NCI-H510A (cell line): Measurements from ENCODE around the gene PNLIPRP2.

Source experiments
- DNase-seq: peaks from one replicate; lab custom pipeline; 2025; lab: John Stamatoyannopoulos, UW

The PNLIPRP2 gene

DNA sequence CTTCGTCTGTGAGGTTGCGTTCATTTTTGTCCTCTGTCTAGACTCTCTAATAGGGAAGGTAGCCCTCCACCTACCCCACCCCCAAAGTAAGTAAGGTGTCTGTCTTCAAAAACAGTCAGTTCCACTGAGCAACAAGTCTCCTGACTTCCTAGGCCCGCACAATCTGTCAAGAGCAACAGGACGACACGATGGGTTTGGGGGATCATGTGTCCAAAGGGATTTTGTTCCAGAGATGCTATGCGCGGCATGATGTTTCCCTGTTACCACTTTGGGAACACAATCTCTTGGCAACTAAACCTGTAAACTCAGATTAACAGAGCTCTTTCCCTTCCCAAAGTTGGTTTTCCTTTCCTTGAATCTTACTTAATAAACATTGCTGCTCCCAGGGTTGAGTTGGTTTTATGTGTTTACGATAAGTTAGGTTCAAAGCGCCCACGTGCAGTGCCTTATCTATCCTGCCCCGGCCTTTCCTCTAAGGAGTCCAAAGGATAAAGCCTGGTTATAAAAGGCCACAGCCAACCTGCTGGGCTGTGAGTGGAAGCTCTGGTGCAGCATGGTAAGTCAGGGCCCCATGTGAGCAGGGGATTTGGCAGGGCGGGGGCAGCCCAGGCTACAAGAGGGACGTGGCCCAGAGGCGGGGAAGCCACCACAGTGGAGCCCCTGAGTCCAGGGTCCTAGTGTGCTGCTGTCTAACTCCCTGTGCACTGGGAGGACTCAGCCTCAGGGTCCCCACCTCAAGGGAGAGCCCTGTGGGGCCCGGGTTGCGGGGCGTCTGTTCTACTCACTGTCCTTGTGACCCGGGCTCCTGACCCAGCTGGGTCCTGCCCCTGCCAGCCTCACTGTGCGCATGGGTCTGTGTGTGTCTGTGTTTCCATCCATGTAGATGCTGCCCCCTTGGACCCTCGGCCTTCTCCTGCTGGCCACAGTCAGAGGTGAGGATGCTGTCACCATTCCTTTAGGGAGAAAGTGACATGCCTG lies at the start of gene PNLIPRP2:
Gene PNLIPRP2 (plus strand): TSS at position 531 of the 978 bp plus-strand sequence.
- no peak for DNase-seq

DNA sequence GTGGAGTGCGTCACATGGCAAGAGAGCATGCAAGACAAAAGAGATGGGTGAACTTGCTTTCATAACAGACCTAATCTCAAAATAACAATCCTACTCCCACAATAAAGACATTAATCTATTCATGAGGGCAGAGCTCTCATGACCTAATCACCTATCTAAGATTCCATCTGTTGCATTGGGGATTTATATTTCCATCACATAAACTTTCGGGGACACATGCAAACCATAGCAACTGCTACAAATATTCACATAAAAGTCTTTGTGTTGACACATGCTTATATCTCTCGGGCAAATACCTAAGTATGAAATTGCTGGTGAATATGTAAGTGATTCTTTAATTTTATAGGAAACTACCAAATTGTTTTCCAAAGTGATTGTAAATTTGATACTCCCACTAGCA lies 46.0 kb upstream of the PNLIPRP2 start:
- DNase-seq, result no peak

DNA sequence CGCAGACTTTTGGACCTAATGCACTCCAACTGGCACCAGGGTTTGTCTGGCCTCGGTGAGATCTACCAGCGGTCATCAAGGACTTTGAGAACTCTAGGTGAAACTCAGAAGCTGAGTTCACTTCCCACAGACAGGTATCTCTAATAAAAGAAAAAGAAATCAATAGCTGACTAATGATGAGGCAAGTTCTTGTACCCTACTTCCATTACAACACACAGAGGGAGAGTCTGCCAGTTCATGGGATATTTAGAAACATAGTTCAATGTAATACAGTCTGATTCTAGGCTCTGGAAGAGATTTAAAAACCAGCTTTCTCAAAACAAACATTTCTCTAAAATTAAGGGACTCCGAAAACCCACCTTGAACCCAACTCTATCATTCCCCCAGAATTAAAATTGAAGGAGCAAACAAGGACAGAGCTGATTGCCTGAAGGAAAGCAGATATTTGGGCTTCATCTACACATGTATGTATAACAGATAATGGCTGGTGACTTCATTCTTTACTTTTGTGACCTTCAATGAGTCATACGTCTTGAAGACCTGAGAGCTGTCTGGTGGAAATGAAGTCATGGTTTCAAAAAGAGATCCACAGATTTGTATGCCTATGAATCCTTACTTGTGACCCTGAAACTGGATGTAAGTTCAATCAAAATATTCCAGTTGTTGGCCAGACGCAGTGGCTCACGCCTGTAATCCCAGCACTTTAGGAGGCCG lies 32.7 kb upstream of the PNLIPRP2 start:
- DNase-seq, result no peak

DNA sequence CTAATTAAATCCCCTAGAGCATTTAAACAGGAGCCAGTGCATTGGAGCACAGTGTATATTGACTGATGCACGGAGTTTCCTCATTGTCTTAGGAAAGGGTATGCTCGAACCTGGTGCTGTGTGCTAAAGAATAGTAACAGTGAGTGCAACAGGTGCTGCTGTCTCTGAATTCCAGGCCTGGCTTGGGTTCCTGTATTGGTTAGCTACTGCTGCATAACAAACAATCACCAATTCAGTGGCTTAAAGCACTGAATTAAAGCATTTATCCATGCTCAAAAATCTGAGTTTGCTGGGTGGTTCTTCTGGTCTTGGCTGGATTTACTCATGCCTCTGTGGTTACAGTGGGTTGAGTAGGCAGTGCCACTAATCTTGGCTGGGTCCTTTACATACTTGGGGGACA lies 31.8 kb upstream of the PNLIPRP2 start:
- DNase-seq, result no peak

DNA sequence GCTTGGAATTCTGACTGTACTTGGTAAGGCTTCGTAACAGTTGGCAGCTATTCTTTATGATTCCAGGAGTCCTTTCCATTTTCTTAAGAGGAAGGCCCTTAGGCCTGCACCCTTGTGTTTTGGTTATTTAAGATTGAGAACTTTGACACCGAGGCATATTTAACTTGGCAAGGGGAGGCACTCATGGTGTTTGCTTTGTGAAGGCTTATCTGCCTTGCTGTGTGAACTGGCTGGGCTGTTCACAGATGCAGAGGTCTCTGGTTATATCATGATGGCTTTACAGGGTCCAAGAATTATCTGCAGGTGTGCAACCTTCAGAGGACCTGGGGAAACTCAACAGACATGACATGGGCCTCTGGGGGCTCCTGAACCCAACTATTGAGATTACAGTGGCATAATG lies 30.8 kb upstream of the PNLIPRP2 start:
- DNase-seq, result no peak

DNA sequence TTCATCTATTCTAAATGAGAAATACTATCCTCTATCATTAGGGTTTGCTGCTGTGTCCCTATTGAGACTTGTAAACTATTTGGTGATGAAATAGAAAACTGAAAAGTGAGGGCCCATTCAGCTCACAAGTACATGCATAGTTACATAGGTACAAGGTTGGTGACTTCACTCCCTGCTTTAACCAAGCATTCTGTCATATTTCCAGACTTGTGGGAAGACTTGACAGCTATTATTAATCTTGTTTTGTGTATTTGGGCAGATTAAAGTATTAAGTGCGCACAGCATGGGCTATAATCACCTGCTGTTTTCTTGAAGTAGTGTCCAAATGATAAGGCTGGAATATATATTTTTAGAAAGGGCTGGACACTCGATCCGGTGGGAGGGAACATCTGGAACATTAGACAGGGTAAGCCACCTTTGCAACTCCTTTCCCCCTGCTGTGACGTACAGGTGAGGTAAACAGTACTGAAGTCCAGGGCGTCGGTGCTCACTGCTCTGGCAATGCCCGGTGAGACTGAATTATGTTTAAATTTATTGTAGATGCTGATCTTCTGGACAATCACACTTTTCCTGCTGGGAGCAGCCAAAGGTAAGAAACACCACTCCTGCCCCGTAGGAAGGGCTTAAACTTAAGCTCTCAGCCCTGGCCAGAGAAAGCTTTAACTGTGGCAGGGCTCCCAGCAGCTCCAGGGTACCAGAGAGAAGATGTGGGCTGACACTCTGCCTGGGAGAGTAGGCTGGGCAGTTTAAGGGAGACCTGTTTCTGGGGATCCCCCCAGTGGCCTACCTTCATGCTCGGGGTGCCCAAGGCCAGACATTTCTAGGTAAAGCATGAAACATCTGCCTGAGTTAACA lies 29.9 kb upstream of the PNLIPRP2 start, which contains the start of gene PNLIPRP1:
Gene PNLIPRP1 (plus strand): TSS at position 370 of the 855 bp plus-strand sequence. CDS start 171 bp downstream, at position 541.
- DNase-seq, result no peak

DNA sequence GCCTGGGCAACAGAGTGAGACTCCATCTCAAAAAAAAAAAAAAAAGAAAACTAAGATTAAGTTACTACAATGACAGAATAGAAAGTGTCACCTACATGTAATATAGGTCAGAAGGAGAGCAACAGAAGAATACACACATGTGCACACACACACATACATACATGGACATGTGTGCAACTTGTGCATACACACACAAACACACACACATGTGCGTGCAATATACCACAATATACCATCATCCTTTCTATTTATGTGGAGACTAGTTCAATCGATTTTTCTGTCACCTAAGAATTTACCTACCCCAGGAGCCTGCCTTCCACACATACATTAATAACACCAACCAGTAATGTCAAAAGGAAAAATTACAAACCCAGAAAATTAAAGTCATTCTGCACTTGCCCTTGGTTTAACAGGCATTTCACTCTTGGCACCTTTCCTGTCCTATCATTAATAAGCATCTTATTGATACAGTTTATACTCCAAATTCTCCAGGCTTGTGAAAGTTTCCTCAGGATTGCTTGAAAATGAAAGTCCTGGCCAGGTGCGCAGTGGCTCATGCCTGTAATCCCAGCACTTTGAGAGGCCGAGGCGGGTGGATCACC lies 27.5 kb upstream of the PNLIPRP2 start:
- no peak for DNase-seq

DNA sequence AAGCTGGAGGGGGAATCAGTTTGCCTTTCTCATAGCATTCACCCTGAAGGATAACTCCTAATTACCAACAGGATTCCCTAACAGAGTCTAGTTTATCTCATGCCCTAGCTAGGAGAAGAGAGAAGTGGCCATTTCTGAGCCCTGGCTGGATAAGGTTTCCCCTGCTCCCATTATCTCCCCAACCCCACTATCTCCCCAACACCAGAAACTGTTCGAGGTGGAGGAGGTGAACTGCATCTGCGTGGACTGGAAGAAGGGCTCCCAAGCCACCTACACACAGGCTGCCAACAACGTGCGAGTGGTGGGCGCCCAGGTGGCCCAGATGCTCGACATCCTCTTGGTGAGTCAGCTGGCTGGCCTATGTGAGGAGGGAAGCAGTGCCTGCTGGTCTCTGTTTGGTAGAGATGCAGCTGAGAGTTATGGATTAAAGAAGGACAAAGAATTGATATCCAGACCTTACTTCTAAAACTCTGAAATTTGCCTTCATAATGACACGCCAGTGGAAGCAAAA lies 26.2 kb upstream of the PNLIPRP2 start:
- no peak for DNase-seq

DNA sequence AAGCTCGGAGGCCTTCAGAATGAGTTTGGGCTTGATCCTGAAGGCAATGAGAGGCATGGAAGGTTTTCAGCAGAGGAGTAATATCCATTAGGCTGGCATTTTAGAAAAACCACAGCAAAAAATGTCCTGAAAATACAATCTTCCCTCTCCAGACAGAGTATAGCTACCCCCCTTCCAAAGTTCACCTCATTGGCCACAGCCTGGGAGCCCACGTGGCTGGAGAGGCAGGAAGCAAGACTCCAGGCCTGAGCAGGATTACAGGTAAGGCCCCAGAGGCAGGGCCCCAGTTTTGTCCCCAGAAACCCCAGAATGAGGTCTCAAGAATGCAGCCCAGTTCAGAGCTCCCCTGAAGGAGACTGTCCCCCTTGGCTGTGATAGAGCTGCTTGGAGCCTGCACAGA lies 24.7 kb upstream of the PNLIPRP2 start:
- DNase-seq, result no peak

DNA sequence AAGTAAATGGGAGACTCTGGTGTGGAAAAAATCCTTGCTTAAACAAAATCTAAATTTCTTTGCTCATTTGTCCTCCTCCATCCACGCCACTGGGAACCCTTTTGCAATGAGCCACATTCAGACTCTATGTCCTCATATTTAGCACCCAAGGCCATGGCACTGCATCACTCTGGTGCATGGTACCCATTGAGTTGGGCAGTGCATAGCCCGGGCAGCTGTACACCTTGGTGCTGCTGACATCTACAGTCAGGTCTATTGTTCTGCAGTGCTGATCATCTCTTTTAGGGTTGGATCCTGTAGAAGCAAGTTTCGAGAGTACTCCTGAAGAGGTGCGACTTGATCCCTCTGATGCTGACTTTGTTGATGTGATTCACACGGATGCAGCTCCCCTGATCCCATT lies 23.2 kb upstream of the PNLIPRP2 start:
- DNase-seq, result no peak

DNA sequence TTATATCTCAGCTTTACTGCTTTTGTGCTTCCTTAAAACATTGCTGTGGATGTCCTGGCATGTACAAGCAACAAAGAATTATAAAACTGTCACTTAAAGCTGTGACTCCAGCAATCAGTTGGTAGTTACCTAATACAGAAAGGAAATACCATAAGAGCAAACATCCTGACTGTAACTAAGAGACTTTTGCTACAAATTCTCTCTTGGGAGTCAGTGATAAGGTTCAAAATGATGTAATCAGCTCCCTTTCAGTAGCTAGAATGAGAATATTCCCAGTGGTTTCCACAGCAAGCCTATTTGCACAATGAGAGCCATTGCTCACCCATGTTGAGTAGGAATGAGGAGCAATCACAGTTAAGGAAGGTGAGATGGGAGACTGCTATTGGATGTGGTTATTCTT lies 22.4 kb upstream of the PNLIPRP2 start:
- DNase-seq, result no peak

DNA sequence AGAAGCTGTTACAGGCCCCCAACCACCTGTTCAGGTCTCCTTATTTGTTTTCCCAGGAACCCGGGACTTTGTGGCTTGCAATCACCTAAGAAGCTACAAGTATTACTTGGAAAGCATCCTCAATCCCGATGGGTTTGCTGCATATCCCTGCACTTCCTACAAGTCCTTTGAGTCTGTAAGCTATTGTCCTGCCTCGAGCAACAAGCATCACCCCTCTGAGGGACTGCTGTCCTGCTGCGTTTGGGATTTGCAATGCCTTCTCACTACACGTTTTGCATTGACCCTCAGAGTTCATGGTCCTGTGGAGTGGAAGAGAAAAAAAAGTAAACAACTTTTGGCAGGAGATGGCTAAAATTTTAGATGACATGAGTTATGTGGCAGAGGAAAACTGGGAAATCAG lies 20.8 kb upstream of the PNLIPRP2 start:
- DNase-seq, result no peak

DNA sequence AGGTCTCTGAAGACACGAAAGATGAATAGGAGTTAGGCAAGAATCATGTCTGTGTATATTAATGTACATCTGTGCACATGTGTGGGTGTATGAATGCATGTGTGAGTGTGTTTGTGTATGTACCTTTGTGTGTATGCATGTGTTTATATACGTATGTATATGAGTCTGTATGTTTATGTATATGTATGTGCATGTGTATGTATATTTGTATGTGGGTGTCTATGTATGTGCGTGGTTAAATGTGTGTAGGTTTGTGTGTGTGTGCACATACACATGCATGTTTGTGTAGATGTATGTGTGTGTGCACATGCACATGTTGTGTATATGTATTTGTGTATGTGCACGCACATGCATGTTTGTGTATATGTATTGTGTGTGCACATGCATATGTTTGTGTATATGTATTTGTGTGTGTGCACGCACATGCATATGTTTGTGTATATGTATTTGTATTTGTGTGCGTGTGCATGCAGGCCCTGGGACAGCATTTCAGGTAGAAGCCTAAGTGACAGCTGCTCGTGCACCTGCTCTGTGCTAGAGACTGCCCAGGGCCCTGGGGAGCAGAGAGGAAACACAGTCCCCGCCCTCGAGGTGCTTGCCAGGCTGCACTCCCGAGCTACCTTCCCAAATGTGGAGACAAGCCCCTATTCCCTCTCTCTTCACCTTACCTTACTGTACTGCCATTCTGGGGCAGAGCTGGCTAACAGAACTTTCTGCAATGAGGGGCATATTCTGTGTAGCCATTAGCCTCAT lies 17.9 kb upstream of the PNLIPRP2 start:
- no peak for DNase-seq

DNA sequence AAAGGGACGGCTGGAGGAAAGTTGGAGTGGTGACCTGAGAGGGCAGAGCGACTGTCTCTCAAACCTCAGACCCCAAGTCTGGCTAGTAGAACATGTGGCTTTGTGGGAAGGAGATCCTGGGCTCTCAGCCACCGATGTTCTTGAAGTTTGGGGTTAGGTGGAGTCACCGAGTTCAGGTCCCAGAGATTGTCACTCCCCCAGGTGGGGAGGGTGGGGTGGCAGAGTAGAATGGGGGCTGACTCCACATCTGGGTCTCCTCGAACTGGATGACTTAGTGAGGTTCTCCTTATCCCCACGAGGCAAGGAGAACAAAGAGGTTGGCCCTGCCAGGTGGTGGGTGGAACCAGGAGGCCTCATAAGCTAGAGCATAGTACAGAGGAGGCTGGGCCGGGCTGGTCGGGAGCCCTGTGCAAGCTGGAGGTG lies 14.7 kb upstream of the PNLIPRP2 start:
- no peak for DNase-seq

DNA sequence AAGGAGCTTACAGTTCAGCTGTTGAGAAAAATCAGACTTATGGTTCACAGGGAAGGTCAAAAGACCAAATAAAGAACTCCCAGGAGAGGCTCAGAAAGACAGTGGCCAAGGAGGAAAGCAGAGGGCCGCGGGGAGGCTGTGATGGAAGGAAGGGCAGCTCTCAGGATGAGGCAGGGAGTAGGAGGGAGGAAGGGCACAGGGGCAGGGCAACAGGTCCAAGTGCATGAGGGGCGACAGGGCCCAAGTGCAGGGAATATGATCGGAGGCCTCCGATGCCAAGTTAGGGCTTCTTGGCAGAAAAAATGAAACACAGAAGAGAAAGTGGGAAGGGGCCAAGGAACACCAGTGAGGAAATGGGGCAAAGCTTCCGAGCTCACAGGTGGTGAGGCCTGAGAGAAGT lies 13.4 kb upstream of the PNLIPRP2 start:
- no peak for DNase-seq

DNA sequence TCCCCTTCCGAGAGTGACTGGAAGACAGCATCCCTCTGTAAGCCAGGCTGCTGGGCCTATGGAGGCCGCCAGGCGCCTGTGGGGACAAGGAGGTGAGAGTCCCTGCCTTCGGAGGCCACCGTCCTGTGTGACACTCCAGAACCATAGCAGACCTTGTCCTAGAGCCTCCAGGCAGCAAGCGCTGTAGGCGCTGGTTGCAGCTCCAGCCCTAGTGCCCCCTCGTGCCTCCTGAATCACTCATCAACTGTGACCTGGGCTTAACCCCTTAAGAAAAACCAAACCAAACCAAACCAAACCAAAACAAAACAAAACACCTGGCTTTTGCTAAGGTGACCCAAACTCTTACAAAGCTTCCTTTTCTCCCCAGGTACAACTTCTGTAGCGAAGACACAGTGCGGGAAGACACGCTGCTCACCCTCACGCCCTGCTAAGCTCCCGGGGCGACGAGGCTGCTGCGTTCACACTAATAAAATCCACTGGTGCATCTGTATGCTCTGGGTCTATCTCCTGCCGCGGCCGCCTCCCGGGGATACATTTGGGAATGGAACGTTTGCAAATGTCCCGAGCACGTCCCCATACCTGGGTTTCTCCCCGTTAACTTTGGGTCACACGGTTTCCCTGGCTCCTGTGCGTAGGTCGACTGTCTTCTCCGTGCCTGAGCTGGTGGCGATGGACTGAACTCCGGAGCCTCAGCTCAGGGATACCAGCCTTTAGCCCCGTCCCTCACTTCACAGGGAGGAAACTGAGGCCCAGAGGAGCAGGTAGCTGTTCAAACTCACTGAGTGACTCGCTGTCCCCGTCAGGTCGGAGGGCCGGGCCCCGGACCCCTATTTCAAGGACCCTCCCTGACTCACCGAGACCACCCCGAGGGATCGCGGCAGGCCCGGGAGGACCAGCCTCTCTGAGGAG lies 11.8 kb upstream of the PNLIPRP2 start:
- no peak for DNase-seq

DNA sequence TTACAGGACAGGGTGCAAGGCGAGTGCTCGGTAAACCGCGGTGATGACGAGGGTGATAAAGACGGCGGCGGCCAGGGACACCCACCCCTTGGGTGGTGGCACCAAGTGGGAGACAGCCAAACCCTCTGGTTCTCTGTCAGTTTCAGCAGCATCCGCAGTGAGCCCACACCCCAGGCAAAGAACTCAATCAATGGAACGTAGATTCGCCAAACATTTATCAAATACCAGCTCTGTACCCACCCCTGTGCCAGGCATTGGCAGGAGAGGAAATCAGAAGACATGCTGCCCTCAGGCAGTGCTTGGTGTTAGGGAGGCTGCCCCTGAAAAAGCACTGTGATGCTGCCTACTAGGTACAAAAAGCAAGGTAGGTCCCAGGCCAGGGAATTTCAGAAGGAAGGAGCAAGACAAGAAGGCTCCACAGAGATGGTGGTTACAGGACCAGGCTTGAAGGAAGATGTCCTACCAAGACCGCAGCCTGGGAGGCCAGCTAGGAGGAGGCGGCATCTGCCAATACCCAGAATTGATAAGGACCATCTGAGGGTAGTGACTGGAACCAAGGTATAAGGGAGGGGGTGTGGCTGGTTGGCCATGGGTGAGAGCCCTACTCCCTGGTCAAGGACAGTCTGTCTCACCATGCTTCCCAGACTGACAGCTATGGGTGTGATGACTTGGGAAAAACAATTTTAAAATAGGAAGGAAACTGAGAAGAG lies 10.2 kb upstream of the PNLIPRP2 start:
- DNase-seq, result no peak

DNA sequence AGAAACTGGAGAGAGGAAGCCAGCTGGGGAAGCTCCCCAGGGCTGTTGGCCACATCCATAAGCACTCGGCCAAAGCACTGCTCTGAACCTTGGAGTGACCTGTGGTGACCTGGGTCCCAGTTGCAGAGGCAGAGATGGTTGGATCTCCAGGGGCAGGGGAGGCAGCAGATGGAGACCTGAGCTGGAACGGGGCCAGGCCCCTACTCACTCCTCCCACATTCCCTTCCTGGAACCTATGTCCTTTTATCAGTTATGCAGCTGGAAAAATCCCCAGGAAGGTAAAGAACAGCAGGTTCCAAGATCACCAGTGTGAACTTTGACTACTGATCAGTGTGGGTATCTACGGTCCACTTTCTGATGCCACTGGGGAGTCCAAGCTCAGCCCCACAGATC lies 9.6 kb upstream of the PNLIPRP2 start:
- DNase-seq, result no peak
